ENCODE data around the gene KAT6B.

Gene KAT6B

GRCh38 chr10:75024971-75025523, 198.6 kb downstream of the KAT6B start:
- Histone ChIP-seq H3K27me3 (replicated peaks; ENCODE audit: control insufficient read depth, insufficient read depth, low read length, poor library complexity, severe bottlenecking) (no peaks in the 10 kb centered on the region), H3K27ac (ENCODE audit: insufficient read depth, low read length, poor library complexity, severe bottlenecking) (no peak overlapping the region), H3K9me3 (ENCODE audit: control insufficient read depth, low read length) (no peaks in the 10 kb centered on the region), H3K4me1 (ENCODE audit: control insufficient read depth, insufficient read depth, low read length, poor library complexity, severe bottlenecking) (no peaks in the 10 kb centered on the region), H3K36me3 (ENCODE audit: control insufficient read depth, insufficient read depth, low read length) (peaks cover 64% of the 10 kb centered on the region), H3K4me3 (ENCODE audit: insufficient read depth, low read depth, low read length, poor library complexity, severe bottlenecking) (no peak overlapping the region)
- no peak for DNase-seq

- H3K4me3 ChIP-seq (ENCODE audit: insufficient read depth, low read depth, low read length, poor library complexity, severe bottlenecking) = no peak overlapping the region
- H3K27ac ChIP-seq (ENCODE audit: insufficient read depth, low read length, poor library complexity, severe bottlenecking) = no peak overlapping the region
- no peaks in the 10 kb centered on the region for H3K27me3 ChIP-seq (replicated peaks; ENCODE audit: control insufficient read depth, insufficient read depth, low read length, poor library complexity, severe bottlenecking)
- no peaks in the 10 kb centered on the region for H3K9me3 ChIP-seq (ENCODE audit: control insufficient read depth, low read length)
- peaks cover 49% of the 10 kb centered on the region for H3K36me3 ChIP-seq (ENCODE audit: control insufficient read depth, insufficient read depth, low read length)
- no peaks in the 10 kb centered on the region for H3K4me1 ChIP-seq (ENCODE audit: control insufficient read depth, insufficient read depth, low read length, poor library complexity, severe bottlenecking)
- no peak for DNase-seq
Observed at GRCh38 chr10:75028049-75028448, 201.6 kb downstream of the KAT6B start.

- Histone ChIP-seq H3K9me3 (ENCODE audit: control insufficient read depth, low read length) (no peaks in the 10 kb centered on the region), H3K27me3 (replicated peaks; ENCODE audit: control insufficient read depth, insufficient read depth, low read length, poor library complexity, severe bottlenecking) (no peaks in the 10 kb centered on the region), H3K27ac (ENCODE audit: insufficient read depth, low read length, poor library complexity, severe bottlenecking) (no peak overlapping the region), H3K4me3 (ENCODE audit: insufficient read depth, low read depth, low read length, poor library complexity, severe bottlenecking) (no peak overlapping the region), H3K4me1 (ENCODE audit: control insufficient read depth, insufficient read depth, low read length, poor library complexity, severe bottlenecking) (no peaks in the 10 kb centered on the region), H3K36me3 (ENCODE audit: control insufficient read depth, insufficient read depth, low read length) (peaks cover 44% of the 10 kb centered on the region)
- DNase-seq = no peak
Observed at GRCh38 chr10:75028748-75029147, 202.3 kb downstream of the KAT6B start.

- no peaks in the 10 kb centered on the region for H3K9me3 ChIP-seq (ENCODE audit: control insufficient read depth, low read length)
Observed at GRCh38 chr10:75029420-75029819, 203.0 kb downstream of the KAT6B start.

GRCh38 chr10:75029857-75030256, 203.5 kb downstream of the KAT6B start:
- peaks cover 42% of the 10 kb centered on the region for H3K36me3 ChIP-seq (ENCODE audit: control insufficient read depth, insufficient read depth, low read length)
- H3K4me1 ChIP-seq (ENCODE audit: control insufficient read depth, insufficient read depth, low read length, poor library complexity, severe bottlenecking) = no peaks in the 10 kb centered on the region

More at GRCh38 chr10:75029420-75029819, 203.0 kb downstream of the KAT6B start:
- H3K4me3 ChIP-seq (ENCODE audit: insufficient read depth, low read depth, low read length, poor library complexity, severe bottlenecking) = no peak overlapping the region
- H3K36me3 ChIP-seq (ENCODE audit: control insufficient read depth, insufficient read depth, low read length) = peaks cover 44% of the 10 kb centered on the region
- DNase-seq = no peak
- no peaks in the 10 kb centered on the region for H3K27me3 ChIP-seq (replicated peaks; ENCODE audit: control insufficient read depth, insufficient read depth, low read length, poor library complexity, severe bottlenecking)
- H3K4me1 ChIP-seq (ENCODE audit: control insufficient read depth, insufficient read depth, low read length, poor library complexity, severe bottlenecking) = no peaks in the 10 kb centered on the region
- H3K27ac ChIP-seq (ENCODE audit: insufficient read depth, low read length, poor library complexity, severe bottlenecking) = no peak overlapping the region

GRCh38 chr10:75030371-75030770, 204.0 kb downstream of the KAT6B start:
- H3K4me1 ChIP-seq (ENCODE audit: control insufficient read depth, insufficient read depth, low read length, poor library complexity, severe bottlenecking) = no peaks in the 10 kb centered on the region
- H3K9me3 ChIP-seq (ENCODE audit: control insufficient read depth, low read length) = no peaks in the 10 kb centered on the region
- no peaks in the 10 kb centered on the region for H3K27me3 ChIP-seq (replicated peaks; ENCODE audit: control insufficient read depth, insufficient read depth, low read length, poor library complexity, severe bottlenecking)
- peaks cover 37% of the 10 kb centered on the region for H3K36me3 ChIP-seq (ENCODE audit: control insufficient read depth, insufficient read depth, low read length)
- DNase-seq = no peak
- no peak overlapping the region for H3K27ac ChIP-seq (ENCODE audit: insufficient read depth, low read length, poor library complexity, severe bottlenecking)
- H3K4me3 ChIP-seq (ENCODE audit: insufficient read depth, low read depth, low read length, poor library complexity, severe bottlenecking) = no peak overlapping the region

More at GRCh38 chr10:75029857-75030256, 203.5 kb downstream of the KAT6B start:
- Histone ChIP-seq H3K27me3 (replicated peaks; ENCODE audit: control insufficient read depth, insufficient read depth, low read length, poor library complexity, severe bottlenecking) (no peaks in the 10 kb centered on the region), H3K9me3 (ENCODE audit: control insufficient read depth, low read length) (no peaks in the 10 kb centered on the region), H3K4me3 (ENCODE audit: insufficient read depth, low read depth, low read length, poor library complexity, severe bottlenecking) (no peak overlapping the region), H3K27ac (ENCODE audit: insufficient read depth, low read length, poor library complexity, severe bottlenecking) (no peak overlapping the region)
- DNase-seq = no peak

- Histone ChIP-seq H3K4me1 (ENCODE audit: control insufficient read depth, insufficient read depth, low read length, poor library complexity, severe bottlenecking) (no peaks in the 10 kb centered on the region), H3K36me3 (ENCODE audit: control insufficient read depth, insufficient read depth, low read length) (peaks cover 25% of the 10 kb centered on the region), H3K9me3 (ENCODE audit: control insufficient read depth, low read length) (no peaks in the 10 kb centered on the region), H3K4me3 (ENCODE audit: insufficient read depth, low read depth, low read length, poor library complexity, severe bottlenecking) (no peak overlapping the region), H3K27ac (ENCODE audit: insufficient read depth, low read length, poor library complexity, severe bottlenecking) (no peak overlapping the region), H3K27me3 (replicated peaks; ENCODE audit: control insufficient read depth, insufficient read depth, low read length, poor library complexity, severe bottlenecking) (no peaks in the 10 kb centered on the region)
- no peak for DNase-seq
Observed at GRCh38 chr10:75032119-75032518, 205.7 kb downstream of the KAT6B start.

- Histone ChIP-seq H3K9me3 (ENCODE audit: control insufficient read depth, low read length) (no peaks in the 10 kb centered on the region), H3K36me3 (ENCODE audit: control insufficient read depth, insufficient read depth, low read length) (peaks cover 24% of the 10 kb centered on the region), H3K27me3 (replicated peaks; ENCODE audit: control insufficient read depth, insufficient read depth, low read length, poor library complexity, severe bottlenecking) (no peaks in the 10 kb centered on the region), H3K4me3 (ENCODE audit: insufficient read depth, low read depth, low read length, poor library complexity, severe bottlenecking) (no peak overlapping the region), H3K27ac (ENCODE audit: insufficient read depth, low read length, poor library complexity, severe bottlenecking) (no peak overlapping the region), H3K4me1 (ENCODE audit: control insufficient read depth, insufficient read depth, low read length, poor library complexity, severe bottlenecking) (no peaks in the 10 kb centered on the region)
- DNase-seq = no peak
Observed at GRCh38 chr10:75032813-75033212, 206.4 kb downstream of the KAT6B start.

GRCh38 chr10:75033399-75034130, 207.2 kb downstream of the KAT6B start:
- no peak overlapping the region for H3K27ac ChIP-seq (ENCODE audit: insufficient read depth, low read length, poor library complexity, severe bottlenecking)
- no peaks in the 10 kb centered on the region for H3K27me3 ChIP-seq (replicated peaks; ENCODE audit: control insufficient read depth, insufficient read depth, low read length, poor library complexity, severe bottlenecking)
- no peaks in the 10 kb centered on the region for H3K4me1 ChIP-seq (ENCODE audit: control insufficient read depth, insufficient read depth, low read length, poor library complexity, severe bottlenecking)
- no peak for DNase-seq
- no peak overlapping the region for H3K4me3 ChIP-seq (ENCODE audit: insufficient read depth, low read depth, low read length, poor library complexity, severe bottlenecking)
- H3K36me3 ChIP-seq (ENCODE audit: control insufficient read depth, insufficient read depth, low read length) = peaks cover 23% of the 10 kb centered on the region
- no peaks in the 10 kb centered on the region for H3K9me3 ChIP-seq (ENCODE audit: control insufficient read depth, low read length)

- DNase-seq = no peak
- H3K4me3 ChIP-seq (ENCODE audit: insufficient read depth, low read depth, low read length, poor library complexity, severe bottlenecking) = no peak overlapping the region
- peaks cover 17% of the 10 kb centered on the region for H3K36me3 ChIP-seq (ENCODE audit: control insufficient read depth, insufficient read depth, low read length)
- no peaks in the 10 kb centered on the region for H3K27me3 ChIP-seq (replicated peaks; ENCODE audit: control insufficient read depth, insufficient read depth, low read length, poor library complexity, severe bottlenecking)
- H3K4me1 ChIP-seq (ENCODE audit: control insufficient read depth, insufficient read depth, low read length, poor library complexity, severe bottlenecking) = no peaks in the 10 kb centered on the region
- no peak overlapping the region for H3K27ac ChIP-seq (ENCODE audit: insufficient read depth, low read length, poor library complexity, severe bottlenecking)
- H3K9me3 ChIP-seq (ENCODE audit: control insufficient read depth, low read length) = no peaks in the 10 kb centered on the region
Observed at GRCh38 chr10:75034131-75034512, 207.7 kb downstream of the KAT6B start.

All from effector memory CD4-positive, alpha-beta T cell (primary cell).